HG03442 (cell line): ENCODE data around the gene GORASP1.

ENCODE experiments used
- ATAC-seq: cut with Tn5 transposase; IDR thresholded peaks from one replicate; pipeline ENCODE4 v1.9.1; 2021; ENCODE audit warnings: mild to moderate bottlenecking, moderate library complexity; ENCODE audit not compliant: unreplicated experiment

Gene GORASP1

DNA sequence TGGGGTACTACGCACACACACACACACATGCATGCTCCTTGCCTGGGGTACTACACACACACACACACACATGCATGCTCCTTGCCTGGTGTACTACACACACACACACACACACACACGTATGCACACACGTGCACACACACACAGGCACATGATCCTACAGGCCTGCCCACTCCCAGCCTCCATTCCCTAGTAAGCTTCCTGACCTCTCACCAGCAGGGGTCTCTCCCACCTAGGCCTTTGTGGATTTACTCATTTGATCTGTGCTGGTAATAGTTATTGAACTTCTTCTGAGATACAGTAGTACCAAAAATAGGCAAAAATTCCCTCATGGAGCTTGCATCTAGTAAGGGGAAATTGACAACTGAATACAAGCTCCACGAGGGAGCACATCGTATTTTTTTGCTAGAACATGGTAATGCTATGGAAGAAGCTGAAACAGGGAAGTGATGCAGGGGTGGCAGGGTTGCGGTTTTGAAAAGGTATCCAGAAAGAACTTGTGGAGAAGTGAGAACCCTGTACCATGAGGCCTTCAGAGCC, 19.2 kb upstream of the GORASP1 start:
- no peak for ATAC-seq

DNA sequence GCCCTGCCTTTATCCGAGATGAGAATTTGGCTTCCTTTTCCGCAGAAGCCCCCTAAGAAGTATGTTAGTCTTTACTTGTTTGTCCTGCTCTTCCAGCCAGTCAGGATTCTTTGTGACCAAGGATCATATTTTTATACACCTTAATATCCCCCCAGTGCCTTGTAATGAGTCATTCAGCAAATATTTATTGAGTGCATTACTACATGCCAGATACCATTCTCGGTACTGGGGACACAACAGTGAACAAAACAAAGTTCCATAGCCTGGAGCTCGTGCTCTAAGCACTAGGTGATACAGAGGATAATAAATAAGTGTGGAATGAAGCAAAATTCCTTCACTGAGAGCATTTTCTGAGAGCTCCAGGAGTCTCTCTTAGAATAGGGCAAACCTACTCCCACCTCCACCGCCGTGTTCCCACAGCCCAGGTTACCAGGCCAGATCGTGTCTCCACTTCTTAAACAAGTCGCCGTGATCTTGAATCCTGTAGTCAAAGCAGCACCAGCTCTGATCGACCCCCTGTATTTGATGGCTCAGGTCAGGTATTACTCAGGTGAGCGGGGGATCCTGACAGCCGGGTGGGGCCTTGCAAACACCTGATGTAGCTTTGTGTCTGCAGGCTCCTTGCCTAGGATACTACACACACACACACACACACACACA, 18.5 kb upstream of the GORASP1 start:
- ATAC-seq, result no peak

DNA sequence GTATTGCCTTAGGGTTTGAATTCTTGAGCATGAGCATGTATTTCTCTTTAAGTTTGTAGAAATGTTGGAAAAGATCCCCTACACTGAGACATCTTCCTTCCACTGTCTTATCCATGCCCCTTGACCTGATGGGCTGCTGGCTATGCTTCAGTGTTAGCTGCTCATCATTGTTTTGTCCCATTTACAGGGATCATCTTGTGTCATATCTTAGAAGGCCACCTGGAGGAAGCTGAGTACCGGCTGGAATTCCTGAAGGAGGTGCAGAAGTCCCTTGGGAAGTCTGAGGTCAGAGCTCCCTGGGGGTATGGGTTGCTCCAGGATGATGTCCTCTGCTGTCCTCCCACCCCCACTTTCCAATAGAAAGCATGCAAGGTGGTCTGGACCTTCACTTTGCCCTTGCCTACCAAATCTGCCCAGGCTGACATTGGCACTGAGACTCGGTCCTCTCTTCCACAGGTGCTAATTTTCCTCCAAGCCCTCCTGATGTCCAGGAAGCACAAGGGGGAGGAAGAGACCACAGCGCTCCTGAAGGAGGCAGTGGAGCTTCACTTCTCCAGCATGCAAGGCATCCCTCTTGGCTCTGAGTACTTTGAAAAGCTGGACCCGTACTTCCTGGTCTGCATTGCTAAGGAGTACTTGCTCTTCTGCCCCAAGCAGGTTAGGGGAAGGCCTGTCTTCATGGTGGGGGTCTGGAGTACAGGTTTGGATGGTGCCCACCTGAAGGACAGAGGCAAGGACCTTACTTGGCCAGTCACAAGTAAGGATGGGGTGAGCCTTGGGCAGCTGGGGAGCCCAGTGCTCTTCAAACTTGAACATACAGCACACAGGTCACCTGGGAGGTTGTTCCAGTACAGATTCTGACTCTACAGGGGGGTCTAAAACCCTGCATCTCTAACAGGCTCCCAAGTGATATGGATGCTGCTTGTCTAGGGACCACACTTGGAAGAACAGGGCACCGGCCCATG, 17.7 kb upstream of the GORASP1 start:
- no peak for ATAC-seq

DNA sequence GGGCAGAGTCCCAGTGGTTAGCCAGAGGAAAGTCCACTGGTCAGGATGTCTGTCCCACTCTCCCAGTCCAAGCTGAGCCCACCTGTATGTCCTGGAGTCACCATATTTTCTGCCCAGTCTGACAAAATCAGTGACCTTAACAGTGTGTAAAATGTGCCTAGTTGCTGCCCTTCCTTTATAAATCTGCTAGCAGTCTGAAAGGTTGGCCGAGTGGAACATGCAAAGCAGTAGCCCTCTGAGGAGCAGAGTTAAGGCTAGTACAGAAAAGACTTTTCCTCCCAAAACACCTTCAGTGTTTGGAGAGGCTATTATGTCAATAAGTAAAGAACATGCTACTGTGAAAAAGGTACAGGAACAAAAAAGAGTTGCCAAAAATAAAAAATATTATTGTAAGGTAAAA, 15.4 kb upstream of the GORASP1 start:
- ATAC-seq, result peak; percentile 72

DNA sequence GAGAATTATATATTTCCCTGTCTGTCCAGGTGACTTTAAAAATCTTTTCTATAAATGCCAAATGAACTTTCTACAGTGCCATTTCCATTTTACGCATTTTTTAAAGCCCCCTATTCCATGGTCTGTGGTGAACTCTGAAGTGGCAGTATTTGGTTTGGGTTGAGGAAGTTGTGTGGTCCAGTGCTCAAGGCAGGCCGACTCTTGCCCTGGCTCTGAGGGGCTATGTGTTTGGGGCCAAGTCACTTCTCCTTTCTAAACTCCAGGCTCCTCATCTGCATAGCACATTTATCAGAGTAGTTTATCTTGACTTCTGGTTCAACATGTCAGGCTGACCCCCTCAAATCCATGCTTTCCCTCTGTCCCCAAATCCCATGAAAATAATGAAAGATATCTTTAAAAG, 14.2 kb upstream of the GORASP1 start:
- ATAC-seq, result no peak

DNA sequence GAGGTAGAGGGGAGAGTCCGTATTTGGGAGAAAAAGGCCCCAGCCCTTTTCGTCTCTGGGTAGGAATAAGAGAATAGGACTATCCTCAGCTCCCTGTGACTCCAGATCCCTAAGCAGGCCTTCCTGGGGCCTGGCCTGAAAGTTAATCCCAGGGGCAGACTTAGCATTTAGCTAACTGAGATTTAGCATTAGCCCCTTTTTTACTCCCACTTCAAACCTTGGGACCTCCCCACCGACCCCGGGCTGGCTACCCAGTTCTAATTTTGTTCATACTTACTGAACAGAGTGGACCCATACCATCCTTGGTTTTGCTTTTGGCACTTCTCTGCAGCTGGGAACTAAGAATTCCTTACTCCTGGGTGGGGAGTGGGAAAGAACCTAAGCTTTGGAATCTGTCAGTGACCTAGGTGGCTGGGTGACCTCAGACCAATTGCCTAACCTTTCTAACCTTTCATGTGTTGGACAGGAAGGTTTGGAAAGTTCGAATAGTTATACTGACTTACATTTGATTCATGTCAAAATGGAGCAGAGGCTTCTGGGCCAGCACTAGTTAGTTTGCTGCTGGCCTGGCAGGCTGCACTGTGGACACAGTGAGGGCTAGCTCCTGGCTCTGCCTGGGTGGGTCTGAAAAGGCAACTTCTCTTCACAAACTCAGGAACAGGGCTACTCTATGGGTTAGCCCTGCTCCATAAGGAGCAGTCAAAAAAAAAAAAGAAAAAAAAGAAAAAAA, 11.7 kb upstream of the GORASP1 start:
- no peak for ATAC-seq

DNA sequence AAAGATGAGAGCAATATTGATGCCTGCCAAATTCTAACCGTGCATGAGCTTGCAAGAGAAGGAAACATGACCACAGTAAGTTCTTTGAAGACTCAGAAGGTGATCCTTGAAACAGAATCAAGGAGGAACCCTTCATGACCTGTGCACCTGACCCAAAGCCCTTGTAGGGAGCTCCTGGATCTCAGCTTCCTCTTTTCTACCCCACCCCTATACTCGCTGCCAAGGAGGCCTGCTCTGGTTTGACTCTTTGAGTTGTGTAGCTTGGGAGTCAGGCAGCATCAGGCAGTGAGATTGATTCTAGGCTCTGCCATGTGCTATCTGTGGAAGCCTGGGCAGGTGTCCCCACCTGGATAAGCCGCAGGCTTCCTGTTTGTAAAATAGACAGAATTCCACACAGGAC, 10.7 kb upstream of the GORASP1 start:
- no peak for ATAC-seq

DNA sequence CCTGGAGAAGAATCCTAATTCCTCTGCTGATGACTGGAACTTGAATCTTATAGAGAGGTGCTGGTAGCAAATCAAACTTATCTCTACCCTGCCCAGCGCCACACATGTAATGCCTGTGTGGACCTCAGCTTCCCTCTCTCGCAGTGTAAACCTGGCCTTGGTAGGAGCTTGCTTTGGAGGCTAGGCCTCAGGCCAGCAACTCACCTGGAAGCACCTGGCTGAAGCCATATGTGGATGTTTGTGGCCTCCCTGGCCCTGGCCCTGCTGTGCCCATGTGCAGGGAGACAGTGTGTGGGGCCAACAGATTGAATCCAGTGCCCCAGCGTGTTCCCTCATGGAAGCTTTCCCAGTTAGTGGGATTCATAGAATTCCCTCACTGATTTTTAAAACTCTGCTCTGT, 8.4 kb upstream of the GORASP1 start:
- no peak for ATAC-seq

DNA sequence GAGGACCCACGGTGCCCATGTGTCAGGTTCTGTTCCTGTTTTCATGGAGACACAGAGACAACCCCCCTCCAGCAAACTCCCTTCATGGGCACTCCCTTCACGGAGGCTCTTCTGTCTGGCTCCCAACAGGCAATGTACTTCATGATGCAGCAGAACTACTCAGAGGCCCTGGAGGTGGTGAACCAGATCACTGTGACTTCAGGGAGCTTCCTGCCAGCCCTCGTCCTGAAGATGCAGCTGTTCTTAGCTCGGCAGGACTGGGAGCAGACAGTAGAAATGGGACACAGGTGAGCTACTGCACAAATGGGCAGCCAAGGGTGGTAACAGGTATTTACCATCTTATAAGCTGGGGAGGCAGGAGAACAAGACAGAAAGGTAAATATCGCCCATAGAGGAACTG, 7.0 kb upstream of the GORASP1 start:
- no peak for ATAC-seq

DNA sequence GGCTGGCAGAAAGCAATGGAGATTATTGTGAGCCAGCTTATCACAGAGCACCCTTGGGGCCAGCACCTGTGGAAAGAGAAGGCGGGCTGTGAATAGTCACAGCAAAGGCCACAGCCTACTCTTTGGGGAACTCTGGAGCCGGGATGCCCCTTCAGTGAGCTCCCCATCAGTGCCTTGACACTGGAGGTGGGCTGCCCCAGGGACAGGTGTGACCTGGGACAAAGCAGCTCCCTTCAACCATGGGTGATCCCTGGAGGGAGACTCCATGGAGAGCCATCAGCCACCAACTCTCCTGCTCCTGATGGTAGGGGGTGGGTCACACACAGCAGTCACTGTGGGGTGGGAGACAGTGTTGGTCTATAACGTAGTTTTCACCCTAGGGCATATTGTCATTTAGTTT, 5.9 kb upstream of the GORASP1 start:
- ATAC-seq, result no peak

DNA sequence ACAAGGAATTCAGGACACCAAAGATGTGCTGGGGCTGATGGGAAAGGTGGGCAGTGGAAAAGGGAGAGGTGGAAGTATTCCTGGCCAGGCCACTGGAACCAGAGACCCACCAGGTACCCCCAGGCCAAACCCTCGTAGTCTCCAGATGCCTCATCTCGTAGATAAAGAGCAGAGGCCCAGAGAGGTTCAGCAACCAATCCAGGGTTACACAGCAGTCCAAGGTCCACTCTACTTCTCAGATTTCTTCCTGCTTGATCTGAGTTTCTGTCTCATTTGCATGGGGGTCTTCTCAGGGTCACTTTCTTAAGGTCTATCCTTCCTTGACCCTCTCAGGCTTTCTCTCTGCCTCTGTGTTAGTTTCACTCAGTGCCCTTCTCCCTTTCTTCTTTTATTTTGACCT, 5.1 kb upstream of the GORASP1 start:
- no peak for ATAC-seq

DNA sequence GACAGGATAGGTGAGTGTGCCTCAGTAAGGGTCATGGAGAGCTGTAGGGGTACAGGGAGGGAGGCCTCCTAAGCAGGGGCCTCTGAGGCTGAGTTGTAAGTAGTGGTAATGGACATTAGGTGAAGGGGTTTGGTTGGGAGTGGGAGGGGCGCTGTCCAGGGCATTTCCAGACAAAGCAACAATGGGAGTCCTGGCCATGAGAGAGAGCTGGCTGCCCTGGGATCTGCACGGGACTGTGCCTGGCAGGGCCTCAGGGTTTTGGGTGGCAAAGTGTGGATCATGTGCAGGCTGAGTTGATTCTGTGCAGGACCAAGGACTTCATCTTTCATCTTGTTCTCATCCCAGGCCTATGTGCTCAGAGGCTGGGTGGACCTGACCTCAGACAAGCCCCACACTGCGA, 4.7 kb upstream of the GORASP1 start:
- ATAC-seq, result no peak

DNA sequence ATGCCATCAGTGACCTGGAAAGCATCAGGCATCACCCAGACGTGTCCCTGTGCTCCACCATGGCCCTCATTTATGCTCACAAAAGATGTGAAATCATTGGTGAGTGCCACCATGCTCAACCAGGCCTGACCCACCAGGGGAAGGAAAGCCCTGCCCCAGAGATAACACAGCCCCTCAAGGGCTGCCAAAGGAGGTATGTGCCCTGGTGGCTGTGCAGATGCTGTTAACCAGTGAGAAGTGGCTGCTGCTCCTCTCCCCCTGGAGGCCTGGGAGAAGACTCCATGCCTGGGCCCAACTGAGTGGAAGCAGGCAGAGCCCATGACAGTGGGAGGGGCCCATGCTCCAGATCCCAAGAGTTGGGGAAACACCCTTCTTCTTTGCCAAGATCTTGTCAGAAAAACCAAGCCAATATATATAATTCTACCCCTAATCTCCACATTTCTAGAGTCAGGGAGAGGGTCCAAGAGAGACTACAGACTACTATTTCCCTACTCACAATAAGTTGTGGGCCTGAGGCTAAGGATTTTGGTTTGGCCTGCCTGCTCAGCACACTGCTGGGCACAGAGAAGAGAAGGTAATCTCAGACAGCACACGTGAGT, 2.7 kb upstream of the GORASP1 start:
- no peak for ATAC-seq

DNA sequence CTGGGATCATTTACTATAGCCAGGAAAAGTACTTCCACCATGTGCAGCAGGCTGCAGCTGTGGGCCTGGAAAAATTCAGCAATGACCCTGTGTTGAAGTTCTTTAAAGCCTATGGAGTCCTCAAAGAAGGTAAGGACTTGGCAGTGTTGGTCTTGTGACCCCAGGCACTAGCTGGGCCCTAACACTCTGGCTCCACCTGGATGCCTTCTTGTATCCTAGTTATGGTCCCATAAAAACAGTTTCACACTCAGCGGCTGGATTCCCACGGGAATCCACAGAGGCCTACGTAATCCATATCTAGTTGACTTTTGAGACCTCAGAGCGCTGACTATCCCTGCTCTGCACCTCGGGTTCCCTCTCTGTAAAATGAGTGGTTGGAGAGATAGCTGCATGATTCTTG, 1.7 kb upstream of the GORASP1 start:
- no peak for ATAC-seq

DNA sequence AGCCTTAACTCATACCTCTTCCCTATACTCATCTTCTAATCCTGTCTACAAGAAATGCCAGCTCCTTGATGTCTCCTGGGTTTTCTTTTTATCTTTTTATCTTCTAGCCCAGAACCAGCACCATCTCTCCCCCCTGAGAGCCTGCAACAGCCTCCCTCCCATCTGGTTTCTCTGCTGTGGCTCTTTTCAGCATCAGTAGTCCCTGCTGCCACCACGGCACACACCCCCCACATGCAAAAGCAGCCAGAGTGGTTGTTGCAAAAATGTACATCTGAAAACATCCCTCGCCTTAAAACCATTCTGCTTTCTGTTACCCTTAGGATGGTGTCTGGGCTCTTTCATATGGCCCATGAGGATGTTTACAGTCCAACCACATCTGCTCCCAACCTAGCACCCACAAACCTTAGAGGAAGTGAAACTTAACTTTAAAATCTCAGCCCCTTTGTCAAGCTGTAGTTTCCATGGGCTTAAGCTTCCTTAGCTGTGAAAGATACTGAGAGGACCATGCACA, 828 bp upstream of the GORASP1 start:
- ATAC-seq, result peak; percentile 78

DNA sequence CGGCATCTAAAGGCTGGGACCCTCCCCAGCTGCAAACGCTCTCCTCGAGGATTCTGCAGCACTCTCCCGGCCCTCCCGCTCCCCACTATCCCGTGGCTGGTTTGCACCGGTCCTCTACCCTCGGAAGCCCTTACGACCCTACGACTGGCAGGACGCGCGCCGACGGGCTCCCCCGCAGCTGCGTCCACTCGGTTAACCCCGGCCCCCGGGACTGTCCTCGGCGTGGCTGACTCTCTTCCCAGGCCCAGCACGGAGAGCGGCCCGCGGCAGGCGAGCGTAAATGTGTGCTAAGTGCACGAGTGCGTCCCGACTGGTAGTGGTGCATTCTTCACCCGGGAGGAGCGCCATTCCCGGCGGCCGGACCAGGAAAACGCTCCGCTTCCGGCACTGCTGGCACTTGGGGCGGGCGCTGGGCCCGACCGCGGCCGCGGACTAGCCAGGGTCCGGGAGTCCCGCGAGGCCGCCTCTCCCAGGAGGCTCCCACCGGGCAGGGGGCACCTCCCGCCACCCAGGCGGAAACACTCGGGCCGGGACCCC, 508 bp downstream of the GORASP1 start:
- ATAC-seq, result peak; percentile 2

DNA sequence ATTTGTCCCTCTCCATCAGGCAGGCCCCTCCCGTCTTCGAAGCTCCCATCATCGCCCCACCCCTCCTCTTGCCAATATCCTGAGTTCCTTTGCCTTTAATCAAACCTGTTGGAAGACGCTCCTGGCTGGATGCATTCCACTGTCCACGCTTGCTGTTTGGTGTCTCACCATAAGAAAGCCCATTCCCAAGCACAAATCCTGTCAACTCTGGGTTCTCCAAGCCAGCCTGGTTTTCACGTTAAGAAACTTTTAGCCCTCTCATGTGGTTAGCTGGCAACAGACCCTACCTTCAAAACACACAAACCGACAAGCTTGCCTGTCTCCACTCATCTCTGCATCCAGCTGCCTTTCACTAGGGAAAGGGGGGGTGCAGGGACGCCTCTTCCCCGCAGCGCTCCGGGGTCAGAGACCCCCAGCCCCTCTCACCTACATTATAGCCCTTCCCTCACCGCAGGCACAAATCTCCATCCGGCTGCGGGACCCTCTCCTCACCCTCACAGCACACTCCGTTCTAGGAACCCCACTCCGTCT, 1.1 kb downstream of the GORASP1 start:
- no peak for ATAC-seq

DNA sequence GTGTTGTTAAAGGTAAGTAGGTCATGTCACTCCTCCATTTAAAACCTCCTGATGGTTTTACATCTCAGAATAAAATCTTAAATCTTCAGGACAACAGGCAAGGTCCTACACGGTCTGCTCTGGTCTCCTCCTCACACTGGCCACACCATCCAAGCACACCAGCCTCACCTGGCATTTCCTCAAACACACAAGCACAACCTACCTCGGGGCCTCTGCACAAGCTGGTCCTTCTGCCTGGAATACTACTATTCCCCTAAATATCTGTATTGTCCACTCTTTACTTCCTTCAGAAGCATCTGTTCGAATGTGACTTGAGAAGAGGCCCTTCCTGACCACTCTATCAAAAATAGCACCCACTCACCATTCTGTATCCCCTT, 1.8 kb downstream of the GORASP1 start:
- no peak for ATAC-seq

DNA sequence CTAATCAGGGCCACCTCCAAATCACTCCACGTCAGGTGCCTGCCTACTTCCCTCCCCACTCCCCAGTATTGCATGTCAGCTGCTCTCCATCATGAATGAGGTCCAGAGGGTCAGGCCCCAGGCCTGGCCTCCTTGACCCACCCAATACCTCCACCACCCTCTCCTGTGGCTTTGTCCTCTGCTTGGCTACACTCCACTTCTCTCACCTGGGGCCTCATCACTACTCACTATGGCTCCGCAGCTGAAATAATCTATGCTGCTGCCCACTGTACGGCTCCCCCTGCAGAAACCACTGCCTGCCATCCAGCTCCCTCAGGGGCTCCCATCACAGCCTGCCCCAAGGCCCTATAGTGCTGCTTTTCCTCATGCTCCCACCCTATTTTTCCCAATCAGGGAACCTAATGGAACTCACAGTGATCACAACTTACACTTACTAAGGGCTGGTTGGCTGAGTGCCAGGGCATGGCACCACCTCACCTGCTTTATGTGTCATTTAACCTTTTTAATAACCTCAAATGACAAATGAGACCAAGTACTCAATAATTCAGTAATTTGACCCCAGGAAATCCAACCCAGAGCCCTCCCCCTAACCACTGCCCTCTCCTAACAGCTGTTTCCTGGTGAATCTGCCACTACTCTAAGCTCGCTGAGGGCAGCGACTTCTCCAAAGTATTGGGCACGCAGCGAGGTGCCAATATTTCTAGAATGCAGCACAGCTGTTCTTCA, 2.3 kb downstream of the GORASP1 start:
- ATAC-seq, result no peak
